ENCODE data around the gene STK17B.

STK17B gene

GRCh38 chr2:196153480-196153879, 17.9 kb downstream of the STK17B start:
- DNase-seq, result no peak

- no peak for DNase-seq
These were observed 21.4 kb downstream of the STK17B start for GRCh38 chr2:196149948-196150347.

- no peak for DNase-seq
These were observed 22.6 kb downstream of the STK17B start for GRCh38 chr2:196148736-196149135.

GRCh38 chr2:196145256-196145655, 26.1 kb downstream of the STK17B start:
- no peak for DNase-seq

- no peak for DNase-seq
These were observed 26.8 kb downstream of the STK17B start for GRCh38 chr2:196144513-196145126.

- no peak for DNase-seq
These were observed 27.6 kb downstream of the STK17B start for GRCh38 chr2:196143730-196144131.

GRCh38 chr2:196142825-196143224, 28.6 kb downstream of the STK17B start:
- no peak for DNase-seq

GRCh38 chr2:196140213-196140612, 31.2 kb downstream of the STK17B start:
- DNase-seq, result no peak

GRCh38 chr2:196137271-196137670, 34.1 kb downstream of the STK17B start:
- no peak for DNase-seq

GRCh38 chr2:196136151-196136550, 35.2 kb downstream of the STK17B start:
- no peak for DNase-seq

GRCh38 chr2:196131949-196132925, 39.1 kb downstream of the STK17B start:
- no peak for DNase-seq

GRCh38 chr2:196131384-196131937, 39.9 kb downstream of the STK17B start:
- DNase-seq, result no peak

GRCh38 chr2:196130039-196130825, 41.1 kb downstream of the STK17B start:
- DNase-seq, result no peak

GRCh38 chr2:196128749-196129148, 42.6 kb downstream of the STK17B start:
- DNase-seq, result no peak

GRCh38 chr2:196125596-196125995, 45.8 kb downstream of the STK17B start:
- no peak for DNase-seq

- no peak for DNase-seq
These were observed 47.6 kb downstream of the STK17B start for GRCh38 chr2:196123679-196124373.

GRCh38 chr2:196119926-196120325, 51.5 kb downstream of the STK17B start:
- DNase-seq, result no peak

- no peak for DNase-seq
These were observed 54.1 kb downstream of the STK17B start for GRCh38 chr2:196117214-196117705.

GRCh38 chr2:196113061-196113974, 58.1 kb downstream of the STK17B start:
- no peak for DNase-seq

- no peak for DNase-seq
These were observed 58.9 kb downstream of the STK17B start for GRCh38 chr2:196112418-196113034.

GRCh38 chr2:196108604-196109003, 62.8 kb downstream of the STK17B start:
- DNase-seq, result no peak
